ENCODE measurements around the gene TMSB4X.

DNA sequence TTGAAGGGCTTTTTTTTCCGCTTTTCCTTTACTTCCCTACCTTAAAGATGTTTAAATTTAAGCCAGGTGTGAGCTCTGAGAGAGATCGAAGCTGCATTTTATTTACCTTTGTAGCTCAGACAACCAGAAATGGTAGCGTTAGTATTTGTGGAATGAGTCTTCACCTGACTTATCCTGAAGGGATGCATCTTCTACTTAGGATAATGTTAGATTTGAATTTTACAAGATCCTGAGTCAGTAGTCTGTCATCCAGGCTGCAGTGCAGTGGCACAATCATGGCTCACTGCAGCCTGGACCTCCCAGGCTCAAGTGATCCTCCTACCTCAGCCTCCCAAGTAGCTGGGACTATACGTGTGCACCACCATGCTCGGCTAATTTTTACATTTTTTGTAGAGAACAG lies 26.2 kb downstream of the TMSB4X start:
- TF ChIP-seq BCL11A (IDR thresholded peaks at IDR 0.05; ENCODE audit: low read depth in 2 of 2, low read length in 2 of 2) (no peak), POLR2AphosphoS5 (IDR thresholded peaks at IDR 0.05; ENCODE audit: low read depth, low read length) (no peak), EZH2 (IDR thresholded peaks at IDR 0.05; ENCODE audit: low read depth, low read length, severe bottlenecking) (no peak)
- TF ChIP-seq, protein P1, sequence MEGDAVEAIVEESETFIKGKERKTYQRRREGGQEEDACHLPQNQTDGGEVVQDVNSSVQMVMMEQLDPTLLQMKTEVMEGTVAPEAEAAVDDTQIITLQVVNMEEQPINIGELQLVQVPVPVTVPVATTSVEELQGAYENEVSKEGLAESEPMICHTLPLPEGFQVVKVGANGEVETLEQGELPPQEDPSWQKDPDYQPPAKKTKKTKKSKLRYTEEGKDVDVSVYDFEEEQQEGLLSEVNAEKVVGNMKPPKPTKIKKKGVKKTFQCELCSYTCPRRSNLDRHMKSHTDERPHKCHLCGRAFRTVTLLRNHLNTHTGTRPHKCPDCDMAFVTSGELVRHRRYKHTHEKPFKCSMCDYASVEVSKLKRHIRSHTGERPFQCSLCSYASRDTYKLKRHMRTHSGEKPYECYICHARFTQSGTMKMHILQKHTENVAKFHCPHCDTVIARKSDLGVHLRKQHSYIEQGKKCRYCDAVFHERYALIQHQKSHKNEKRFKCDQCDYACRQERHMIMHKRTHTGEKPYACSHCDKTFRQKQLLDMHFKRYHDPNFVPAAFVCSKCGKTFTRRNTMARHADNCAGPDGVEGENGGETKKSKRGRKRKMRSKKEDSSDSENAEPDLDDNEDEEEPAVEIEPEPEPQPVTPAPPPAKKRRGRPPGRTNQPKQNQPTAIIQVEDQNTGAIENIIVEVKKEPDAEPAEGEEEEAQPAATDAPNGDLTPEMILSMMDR (IDR thresholded peaks at IDR 0.05; ENCODE audit: control extremely low read depth in 1 of 3, insufficient read depth in 1 of 3, low read depth in 1 of 3, low read length in 3 of 3): no peak

Data from H1 (cell line).